HG02610 (cell line): ENCODE data around the gene ZSCAN31.
"Not testable (repeated sequence)": the region's sequence is repeated elsewhere in the genome, so short reads cannot be mapped to it uniquely, and the experiment has no call there.

Source experiments
- ATAC-seq: cut with Tn5 transposase; IDR thresholded peaks from one replicate; pipeline ENCODE4 v1.9.1; 2021; ENCODE audit warnings: mild to moderate bottlenecking, moderate library complexity; ENCODE audit not compliant: unreplicated experiment

ZSCAN31 gene

DNA sequence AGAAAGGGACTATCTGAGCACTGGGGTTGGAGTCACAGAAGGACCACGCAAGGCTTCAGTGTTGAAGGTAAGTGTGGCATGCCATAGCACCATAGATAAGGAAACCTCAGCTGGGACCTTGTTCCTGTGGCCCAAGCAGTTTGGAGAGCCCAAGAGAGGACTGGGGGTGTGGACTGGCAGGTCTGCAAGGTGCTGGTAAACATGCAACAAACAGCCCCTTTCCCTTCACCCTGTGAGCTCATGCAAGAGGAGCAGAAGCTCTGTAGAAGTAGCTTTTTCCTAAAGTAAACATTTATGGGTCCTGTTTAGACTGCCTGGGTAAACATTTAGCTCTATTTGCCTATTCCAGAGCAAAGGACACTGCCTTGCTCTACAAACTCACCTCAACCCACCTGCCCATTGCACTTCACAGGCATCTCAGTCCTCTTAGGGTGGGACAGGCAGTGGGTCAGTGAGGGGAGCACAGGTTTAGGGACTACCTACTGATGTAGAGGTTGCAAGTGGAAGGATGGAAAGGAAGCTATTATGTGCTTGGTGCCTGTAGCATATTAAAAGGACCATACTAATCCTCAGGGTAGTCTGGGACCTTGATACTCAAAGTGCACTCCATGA, 12.0 kb downstream of the ZSCAN31 start:
- ATAC-seq: no peak

- no peak for ATAC-seq
These were observed 13.3 kb downstream of the ZSCAN31 start for GRCh38 chr6:28322661-28323060.

DNA sequence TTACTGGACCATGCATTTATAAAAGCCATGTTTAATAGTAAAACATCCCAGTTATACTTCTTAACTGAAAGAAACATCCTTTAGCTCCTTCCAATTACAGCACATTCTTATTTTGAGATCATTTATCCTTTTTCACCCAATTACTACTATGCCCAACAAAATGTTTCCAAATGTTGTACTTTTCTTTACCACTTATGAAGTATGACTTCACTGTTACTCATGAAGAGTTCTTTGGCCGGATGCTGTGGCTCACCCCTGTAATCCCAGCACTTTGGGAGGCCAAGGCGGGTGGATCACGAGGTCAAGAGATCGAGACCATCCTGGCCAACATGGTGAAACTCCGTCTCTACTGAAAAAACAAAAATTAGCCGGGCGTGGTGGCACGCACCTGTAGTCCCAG, 18.1 kb downstream of the ZSCAN31 start:
- ATAC-seq: not testable (repeated sequence)

- no peak for ATAC-seq
These were observed 20.3 kb downstream of the ZSCAN31 start for GRCh38 chr6:28315628-28316027.

DNA sequence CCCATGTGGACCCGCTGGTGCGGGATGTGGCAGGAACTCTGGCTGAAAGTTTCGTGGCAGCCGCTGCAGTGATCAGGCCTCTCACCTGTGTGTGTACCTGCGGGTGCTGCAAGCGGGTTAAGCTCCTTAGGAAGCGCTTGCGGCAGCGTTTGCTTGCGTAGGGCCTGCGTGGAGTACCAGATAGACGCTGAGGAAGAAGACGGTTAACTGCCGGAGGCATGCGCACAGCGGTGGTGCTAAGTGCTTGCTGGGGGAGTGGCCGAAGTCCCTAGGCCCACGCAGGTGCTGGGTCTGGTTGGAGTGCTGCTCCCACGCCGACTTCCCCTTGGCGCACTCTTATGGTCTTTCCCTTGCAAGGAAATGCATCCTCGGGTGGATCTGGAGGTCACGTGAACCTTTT, 23.0 kb downstream of the ZSCAN31 start:
- no peak for ATAC-seq

GRCh38 chr6:28311139-28311823, 24.7 kb downstream of the ZSCAN31 start:
- no peak for ATAC-seq

DNA sequence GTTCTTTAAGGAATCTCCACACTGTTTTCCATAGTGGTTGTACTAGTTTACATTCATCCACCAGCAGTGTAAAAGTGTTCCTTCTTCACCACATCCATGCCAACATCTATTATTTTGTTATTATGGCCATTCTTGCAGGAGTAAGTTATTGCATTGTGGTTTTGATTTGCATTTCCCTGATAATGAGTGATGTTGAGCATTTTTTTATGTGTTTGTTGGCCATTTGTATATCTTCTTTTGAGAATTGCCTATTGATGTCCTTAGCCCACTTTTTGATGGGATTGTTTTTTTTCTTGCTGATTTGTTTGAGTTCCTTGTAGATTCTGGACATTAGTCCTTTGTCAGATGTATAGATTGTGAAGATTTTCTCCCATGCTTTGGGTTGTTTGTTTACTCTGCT, 29.6 kb downstream of the ZSCAN31 start:
- not testable (repeated sequence) for ATAC-seq

DNA sequence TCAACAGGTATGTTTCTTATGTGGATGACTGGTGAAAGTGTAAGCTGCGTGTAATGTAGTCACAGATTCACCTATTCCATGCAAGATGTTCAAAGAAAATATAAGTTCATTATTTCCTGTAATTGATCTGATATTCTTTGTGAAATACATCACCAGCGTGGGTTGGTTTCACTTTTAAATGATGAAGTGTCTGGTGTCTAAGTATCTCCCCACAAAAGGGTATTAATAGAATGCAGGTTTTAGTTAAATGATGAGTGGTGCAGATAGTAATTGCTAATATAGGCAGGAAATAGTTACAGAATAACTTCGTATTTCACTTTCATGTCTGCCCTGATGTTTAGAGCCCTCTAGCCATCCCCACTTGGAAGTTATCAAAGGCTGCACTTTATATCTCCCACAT, 32.4 kb downstream of the ZSCAN31 start:
- ATAC-seq: peak; percentile 70

GRCh38 chr6:28296520-28297060, 39.4 kb downstream of the ZSCAN31 start:
- no peak for ATAC-seq

GRCh38 chr6:28295326-28295725, 40.6 kb downstream of the ZSCAN31 start:
- no peak for ATAC-seq

- ATAC-seq: no peak
These were observed 44.4 kb downstream of the ZSCAN31 start for GRCh38 chr6:28291573-28291972.

DNA sequence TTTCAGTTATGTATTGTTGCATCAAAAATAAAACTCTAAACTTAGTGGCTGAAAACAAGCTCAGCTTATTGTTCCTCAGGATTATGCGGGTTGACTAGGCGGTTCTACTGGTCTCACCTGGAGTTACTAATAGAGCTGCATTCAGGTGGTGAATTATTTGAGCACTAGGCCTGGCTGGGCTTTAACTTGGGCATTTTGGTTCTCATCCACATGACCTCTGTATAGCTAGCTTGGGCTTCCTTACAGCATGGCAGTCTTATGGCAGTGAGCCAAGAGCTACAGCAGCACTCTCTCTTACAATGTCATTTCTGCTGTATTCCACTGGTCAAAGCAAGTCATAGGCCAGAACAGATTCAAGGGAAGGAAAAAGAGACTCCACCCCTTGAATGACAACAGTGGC, 53.0 kb downstream of the ZSCAN31 start:
- ATAC-seq: no peak

GRCh38 chr6:28281288-28282064, 54.5 kb downstream of the ZSCAN31 start, which contains the start of gene PGBD1:
TSS of gene PGBD1 (plus strand) at chr6:28281572. CDS start at chr6:28283814, 2,242 bp downstream.
- ATAC-seq: peak; percentile 87

- ATAC-seq: no peak
These were observed 55.2 kb downstream of the ZSCAN31 start for GRCh38 chr6:28280595-28281287.

DNA sequence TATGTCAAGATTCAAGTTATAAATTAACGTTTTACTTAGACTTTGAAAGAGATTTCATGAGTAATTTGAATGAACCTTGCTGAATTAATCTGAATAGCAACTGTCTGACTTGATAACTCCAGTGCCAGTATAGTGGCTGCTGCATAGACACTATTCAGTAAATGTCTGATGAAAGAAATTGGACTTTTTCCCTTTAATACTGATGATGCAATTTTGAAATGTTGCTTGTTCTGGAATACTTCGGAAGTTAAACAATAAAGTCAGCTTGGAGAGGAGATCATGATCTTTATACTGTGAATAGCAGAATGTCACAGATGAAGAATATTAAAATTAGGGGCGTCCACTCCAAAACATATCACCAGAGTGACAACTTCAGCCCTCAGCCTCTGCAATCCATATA, 58.2 kb downstream of the ZSCAN31 start:
- ATAC-seq: no peak

DNA sequence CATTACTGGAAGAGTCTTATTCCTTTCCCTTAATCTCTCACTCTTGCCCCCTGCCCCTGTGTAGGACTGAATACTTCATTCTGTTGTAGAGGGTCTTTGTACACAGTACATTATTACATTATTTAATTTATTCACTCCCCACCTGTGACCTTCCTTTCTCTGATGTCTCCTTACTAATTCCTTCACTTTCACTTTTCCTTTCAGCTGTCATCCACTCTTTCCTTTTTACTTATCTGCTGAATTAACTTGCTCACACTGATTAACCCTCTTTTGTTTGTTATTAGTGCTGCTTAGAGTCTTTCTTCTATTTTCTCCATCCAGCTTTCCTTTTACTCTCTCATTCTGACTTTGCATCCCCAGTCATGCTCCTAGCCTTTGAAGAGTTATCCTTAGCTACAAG, 61.1 kb downstream of the ZSCAN31 start:
- ATAC-seq: no peak
